HG02943 (cell line): ENCODE results near the gene SATB1.

Experiments used
- ATAC-seq: cut with Tn5 transposase; IDR thresholded peaks from one replicate; pipeline ENCODE4 v1.9.1; 2021; ENCODE audit warnings: mild to moderate bottlenecking, low read depth, moderate library complexity; ENCODE audit not compliant: unreplicated experiment

SATB1 gene

DNA sequence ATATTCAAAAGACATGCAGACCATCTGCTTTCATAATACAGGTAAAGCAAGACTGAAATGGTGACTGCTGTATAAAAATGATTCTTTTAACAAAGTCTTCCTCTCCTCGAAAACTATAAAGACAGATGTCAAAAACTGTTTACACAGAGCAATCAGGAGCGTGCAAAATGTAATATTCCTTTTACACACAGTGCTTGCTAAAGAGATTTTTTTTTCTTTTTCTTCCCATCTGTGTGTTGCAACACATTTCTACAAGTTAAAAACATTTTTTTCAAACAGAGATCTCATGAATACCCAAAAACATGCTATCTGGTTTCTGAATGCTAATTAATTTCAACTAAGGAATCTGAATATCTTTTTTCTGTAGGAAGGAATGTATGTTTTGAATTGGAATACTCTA, 22.1 kb downstream of the SATB1 start:
- no peak for ATAC-seq

DNA sequence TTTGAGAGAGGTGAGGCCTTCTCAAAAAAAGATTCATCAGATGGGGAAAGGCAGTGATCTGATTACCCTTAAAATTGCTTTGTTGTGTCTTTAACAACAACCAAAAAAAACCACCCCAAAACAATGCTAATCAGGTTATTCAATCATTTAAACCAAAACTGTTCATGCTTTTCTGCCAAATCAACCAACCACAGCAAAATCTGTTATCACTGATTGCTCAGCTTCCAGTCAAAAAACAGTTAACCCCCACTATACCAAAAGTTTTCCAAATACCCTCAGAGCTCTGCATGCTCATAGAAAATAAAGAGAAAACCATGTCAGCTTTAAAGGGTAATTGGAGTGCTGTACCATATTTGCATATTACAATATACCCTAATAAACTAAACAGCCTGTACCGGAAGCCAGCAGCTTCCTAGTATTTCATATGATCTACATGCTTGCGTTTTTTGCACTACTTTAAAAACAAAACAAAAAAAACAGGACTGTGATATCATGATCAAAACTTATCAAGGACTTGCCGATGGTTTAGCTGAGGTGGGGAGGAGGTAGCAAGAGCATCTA, 22.8 kb downstream of the SATB1 start:
- no peak for ATAC-seq

DNA sequence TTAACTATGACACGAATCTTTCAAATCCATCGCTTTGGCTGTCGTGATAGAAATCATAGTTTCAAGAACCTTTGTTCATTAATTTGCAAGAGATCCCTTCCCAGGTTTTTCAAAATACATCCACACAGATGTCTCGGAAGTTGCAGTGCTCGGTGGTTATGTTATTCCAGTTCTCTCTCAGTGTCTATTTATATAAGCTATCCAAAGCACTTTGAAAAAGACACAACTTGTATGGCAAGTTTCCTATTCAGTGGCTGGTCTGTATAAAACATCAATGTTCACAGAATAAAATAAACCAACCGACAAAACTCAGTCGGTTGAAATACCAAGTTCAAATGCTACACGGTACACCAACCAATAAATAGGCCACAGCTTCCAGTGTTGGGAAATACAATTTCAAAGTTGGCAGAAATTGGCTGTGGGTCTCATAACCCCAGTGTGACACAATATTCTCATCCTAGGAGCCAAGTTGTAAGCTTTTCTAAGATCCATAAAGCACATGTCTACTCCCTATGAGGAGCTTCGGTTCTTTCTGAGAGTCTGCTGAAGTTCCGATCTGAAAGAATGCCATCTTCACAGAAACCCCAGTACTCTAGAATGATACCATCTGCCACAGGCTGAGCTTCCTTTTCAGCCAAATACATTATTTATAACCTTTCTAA, 23.7 kb downstream of the SATB1 start:
- no peak for ATAC-seq

DNA sequence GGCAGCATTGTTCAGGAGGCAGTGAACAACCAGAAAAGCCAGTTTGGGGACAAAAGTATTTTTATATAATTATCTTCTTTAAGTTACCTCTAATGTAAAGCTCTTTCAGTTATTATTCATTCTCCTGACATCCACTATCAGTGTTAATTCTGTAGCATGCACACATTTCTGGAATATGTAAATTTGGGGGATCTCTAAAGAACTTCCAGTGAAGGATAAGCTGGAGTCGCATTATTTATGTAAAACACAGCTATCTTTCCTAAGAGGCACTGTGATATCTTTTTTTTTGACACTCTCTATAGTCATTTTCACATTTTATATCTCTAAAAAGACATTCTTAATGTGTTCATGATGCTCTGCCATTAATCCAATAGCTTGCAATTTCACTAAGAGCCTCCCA, 26.7 kb downstream of the SATB1 start:
- ATAC-seq, result no peak

DNA sequence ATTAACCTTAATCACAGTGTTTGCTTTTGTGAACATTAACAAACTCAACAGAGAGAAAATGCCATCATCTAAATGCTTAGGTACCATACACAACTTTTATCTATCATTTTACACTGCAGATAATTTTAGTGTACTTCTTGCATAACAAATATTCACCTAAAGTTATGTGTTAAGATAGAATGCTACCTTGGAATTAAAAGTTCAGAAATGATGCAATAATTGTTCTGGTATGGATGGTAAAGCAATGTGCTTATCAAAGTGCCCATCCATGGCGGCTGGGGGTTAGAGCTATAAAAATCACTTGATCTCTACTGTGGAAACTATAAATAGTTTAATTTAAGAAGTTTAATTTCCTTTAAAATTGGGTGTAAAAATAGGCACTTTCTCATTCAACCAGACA, 28.7 kb downstream of the SATB1 start:
- ATAC-seq, result no peak

DNA sequence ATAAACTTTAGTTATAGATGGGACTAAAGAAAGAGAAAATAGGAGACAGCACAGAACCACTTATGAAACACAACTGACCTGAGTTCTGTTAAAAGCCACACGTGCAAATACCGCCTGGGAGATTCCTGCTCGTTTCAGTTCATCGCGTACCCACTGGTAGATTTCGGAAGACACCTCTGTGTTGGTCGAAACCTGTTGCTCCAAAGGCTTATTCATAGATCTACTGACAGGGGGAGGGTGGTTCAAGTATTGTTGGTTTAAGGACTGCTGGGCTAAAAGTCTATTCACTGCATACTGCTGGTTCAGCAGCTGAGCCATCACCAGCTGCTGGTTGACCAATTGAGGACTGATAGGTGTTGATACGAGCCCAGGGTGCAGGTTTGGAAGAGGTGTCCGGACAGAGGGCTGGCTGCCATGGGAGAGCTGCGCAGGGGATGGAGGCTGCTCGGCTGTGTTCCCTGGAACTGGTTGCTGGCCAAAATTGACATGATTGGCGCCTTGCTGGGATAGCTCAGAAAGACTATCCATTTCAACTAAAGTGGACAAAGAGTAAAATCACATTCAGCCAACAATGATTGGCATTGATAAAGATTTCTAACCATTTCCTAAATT, 30.6 kb downstream of the SATB1 start:
- ATAC-seq, result no peak

DNA sequence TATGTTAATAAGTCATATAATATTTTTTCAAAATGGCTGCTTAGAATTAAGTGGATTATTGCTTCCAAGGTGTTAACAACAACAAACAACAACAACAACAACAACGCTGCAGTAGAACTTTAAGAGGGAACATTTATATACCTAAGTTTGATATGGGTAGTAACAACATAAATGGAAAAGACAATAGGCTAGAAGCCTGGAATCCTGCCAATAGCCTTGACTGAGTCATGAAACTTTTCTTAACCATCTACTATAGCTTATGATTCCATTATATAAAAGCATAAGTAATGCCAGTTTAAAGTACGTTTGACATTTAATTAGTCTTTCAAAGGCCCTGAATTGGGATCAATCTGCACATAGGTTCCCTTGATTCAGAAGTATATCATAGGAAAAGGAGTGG, 31.2 kb downstream of the SATB1 start:
- ATAC-seq, result no peak

DNA sequence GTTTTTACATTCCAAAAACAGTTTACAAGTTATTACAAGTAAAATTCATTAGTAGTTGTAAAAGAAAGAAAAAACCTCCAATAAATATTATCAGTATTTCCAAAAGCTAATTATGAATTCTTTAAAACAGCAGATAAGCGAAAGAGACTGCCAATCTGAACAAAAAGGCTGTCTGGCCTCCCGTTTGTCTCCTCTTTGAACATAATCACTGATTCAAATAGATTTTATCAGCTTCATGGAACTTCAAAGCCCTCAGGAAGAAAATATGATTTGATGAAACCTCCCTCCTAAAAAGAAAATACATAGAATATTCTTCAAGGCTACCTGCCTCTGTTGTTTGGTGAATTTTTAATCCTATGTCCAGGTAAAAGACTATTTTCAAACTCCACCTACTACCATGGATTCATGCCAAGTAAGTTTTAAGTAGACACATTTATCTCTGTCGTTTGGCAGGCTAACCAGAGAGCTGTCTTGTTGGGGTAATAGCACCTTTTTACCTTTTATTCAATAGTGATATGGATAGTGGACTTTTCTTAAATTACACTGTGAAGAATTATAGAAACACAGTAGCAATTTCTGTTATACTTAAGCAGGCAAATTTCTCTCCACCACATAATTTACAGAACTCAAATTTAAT, 35.0 kb downstream of the SATB1 start:
- no peak for ATAC-seq

DNA sequence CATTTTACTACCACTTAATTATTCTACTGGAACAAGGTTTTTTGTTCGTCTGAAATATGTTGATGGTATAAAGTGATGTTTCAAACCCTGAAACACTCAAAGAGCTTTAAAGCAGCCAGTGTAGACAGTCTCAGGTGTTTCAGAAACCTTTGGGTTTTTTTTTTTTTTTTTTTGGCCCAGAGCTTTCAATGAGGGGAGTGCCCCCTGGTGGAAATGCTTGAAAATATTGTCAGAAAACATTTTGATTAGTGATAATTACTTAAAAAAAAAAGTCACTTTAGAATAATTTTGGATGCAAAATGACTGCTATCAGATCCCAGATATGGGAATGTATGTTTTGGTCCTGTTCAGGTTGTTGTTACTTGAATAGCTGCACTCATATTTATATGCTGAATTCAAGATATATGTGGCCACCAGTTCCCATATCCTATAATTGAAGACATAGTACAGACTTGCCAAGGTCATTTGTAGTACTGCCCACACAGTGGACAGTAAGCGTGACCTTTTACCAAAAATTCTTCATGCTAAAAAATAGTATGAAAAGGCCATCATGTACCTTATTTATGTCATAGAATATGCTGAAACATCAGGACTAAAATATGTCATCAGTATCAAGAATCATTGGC, 35.9 kb downstream of the SATB1 start:
- no peak for ATAC-seq

DNA sequence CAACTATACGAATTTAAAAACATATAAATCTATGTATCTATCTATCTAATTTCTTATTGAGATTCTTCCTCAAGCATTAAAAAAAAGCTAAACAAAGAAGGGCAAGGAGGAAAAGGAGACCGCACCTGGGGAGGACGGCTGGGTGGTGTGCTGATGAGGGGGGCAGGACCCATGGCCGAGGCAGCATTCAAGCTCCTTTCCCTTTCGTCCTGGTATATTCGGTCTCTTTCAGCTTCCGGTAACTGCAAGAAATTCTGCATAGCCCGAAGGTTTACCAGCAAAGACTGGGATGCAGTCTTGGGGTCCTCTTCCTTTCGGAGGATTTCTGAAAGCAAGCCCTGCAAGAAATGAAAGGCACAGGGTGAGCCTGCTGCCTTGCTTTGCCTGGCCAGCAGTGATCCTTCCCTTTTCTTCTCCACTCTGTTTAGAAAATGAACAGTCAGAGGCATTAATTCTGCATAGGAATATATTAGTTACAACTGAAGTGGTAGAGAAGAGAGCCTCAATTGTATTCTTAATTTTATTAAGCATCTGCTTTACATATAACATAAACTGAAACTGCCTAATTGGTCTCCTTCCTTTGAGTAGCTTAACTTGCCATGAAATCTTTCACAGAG, 38.8 kb downstream of the SATB1 start:
- no peak for ATAC-seq

DNA sequence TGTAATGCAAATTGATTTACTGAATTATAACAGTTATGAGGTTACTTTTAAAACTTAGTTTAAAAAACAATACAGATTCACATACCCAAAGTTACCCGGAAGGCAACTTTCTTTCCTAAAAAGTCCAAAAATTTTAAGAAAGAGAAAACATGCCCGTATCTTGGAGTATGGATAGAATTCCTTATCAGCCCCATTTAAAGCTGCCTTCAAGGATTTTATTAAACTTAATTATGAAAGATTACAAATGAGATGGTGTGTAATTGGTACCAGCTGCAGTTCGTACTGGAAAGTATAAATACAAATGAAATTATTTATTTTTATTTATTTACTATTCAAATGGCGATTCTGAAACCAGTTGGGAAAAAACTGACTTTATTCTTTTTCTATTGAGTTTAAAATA, 39.4 kb downstream of the SATB1 start:
- no peak for ATAC-seq

DNA sequence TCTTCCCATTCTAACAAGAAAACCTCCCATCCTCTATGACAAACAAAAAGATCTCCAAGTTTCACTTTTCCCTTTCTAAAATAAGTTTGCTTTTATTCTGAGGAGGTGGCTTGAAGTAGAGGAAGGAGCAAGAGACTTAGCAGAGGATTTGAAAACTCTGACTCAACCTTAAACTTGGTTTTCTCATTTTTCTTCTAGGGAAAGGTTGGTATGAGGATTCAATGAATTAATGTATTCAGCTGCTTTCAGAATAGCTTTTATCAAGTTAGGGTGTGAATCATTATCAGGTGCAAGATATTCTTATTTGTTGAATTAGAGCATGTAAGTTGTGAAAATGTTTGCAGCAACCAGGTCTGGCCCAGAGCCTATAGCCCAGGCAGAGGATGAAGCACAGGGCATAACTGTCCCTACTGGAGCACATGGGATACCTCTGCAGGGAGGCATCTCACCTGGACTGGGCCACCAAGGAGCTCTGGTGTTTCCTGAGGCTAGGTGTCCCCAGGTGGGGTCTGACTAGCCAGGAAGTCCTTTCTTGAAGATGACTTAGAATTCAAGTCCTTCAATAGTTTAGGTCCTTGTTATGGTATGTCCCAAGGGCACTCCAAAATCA, 42.3 kb downstream of the SATB1 start:
- no peak for ATAC-seq

DNA sequence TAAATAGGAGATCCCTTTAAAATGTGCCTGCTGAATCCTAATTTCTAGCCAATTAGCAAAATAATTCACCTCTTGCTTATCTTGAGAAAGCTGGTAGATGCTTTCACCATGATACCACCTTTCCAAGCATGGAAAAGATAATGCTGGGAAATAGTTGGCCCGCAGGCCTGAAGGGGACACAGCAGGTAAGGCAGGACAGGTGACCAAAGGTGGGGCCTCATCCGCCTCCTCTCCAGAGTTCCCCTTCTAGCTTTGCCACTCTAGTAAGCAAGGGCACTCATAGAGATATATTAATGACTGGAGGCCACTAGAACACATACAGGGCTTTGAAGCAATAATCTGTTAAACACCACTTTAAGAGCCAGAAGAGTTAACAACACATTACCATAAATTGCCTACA, 45.5 kb downstream of the SATB1 start:
- no peak for ATAC-seq

DNA sequence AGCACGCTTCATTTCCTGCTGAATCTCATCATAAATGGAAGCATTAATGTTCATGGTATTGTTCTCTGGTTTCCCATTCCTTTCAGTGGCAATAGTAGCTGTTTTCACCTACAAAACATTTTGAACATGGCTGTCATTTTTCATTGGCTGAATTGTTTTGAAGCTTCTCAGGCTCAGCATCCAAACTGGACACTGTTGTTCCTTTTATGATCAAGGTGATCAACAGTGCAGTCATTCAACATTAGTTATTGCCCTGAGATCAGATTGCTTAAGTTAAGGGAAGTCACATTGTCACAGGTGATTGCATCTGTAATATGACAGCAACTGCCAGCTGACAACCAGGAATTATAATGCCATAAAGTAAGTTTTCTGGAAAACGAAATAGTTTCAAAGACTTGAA, 46.9 kb downstream of the SATB1 start:
- ATAC-seq, result no peak

DNA sequence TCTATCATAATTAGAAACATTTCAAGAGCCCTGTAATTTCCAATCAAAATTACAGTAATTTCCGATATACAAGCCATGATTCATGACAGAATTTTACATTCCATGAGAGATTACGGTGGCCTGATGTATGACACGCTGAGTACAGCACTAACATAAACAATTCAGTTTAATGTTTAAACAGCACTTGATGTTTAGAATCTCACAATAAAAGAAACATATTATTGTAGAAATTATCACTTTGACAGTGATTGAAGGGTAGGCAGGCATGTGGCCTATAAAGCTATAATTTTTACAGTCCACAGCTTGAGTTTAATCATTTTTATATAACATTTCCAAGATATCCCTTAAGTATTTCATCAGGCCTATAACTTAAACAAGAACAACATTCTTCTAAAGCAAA, 48.5 kb downstream of the SATB1 start:
- ATAC-seq, result no peak

DNA sequence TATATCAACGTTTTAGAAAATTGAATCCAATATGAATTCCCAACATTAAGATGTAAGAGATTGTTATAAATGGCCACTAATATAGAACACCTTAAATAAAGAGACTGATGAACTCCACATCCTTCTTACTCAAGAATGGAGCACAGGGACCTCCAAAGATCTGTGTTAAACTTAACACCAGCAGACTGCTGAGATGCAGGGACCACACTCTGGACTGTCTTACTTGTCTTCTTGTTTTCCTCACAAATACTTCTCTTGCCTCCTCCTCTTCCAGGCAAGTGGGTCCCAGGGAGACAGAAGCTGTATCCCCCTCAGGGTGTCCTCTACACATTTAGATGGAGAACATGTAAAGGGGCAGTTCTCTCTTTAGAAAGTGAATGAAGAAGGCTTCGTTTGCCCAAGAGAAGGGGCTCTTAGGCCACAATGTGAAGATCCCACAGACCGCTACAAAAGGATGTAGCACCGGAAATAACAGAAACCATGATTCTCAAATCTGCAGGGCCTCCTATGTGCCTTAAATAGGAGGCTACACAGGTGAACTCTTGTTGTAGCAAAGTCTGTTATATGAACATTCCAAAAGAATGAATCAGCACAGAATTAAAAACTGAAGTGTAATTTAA, 52.2 kb downstream of the SATB1 start:
- no peak for ATAC-seq

DNA sequence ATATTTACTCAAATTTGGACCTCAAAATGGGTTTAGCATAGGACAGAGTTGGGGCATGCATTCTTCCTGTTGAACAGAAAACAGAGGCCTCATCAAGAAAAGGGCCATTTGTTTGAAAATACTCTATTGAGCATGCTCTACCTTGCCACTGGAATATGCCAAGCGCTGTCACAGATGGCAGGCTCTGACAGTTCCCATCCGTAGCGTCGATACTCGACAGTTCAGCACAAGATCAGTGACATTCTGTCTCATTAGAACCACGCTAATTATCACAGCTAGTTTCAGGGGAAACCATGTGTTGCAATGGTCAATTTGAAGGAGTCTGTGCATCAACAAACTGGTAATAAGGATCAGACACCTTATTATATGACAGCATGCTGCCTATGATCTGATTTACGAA, 54.5 kb downstream of the SATB1 start:
- no peak for ATAC-seq

DNA sequence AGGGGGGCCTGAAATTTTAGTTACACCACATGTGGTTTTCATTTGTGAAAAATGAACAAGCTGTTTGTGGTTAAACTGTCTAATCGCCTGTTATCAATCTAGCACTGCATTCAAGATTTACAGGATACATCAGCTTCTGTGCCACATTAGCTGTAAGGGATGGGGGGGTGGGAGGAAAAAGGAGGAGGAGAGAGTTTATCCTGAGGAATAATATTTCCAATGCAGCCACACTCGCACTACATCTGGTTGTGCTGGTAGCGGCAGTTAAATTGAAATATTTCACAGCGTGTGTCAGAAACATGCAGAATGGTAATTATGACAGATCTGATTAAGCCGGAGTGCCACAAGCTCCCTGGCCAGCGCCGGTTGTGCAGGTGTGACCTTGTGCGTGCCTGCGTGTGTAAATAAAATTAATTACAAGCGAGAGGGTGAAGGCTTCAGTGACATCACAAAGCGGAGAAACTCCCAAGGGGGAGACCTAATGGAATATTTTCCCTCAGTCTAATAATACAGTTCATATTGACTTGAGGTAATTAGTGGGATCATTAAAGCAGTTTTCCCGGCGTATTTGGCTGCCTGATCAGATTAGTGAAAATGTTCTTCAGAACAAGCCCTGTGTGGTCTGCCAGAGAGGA, 55.5 kb downstream of the SATB1 start:
- ATAC-seq, result no peak

DNA sequence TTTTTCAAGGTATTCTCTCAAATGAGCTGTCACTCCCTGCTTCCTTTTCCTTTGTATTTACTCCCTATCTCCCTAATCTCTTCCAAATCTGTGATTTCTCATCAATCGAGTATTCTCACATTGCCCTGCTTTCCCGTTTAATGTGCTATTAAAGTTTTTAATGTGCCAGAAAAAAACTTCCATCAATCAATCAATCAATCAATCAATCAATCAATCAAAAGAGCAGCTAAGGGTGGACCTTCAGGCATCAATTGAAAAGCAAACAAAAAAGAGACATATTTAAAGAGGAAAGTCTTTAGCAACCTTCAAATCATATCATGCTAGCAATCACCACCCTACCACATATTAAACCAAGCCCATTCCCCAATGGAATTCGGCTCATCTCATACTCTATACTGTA, 58.9 kb downstream of the SATB1 start:
- ATAC-seq, result no peak

DNA sequence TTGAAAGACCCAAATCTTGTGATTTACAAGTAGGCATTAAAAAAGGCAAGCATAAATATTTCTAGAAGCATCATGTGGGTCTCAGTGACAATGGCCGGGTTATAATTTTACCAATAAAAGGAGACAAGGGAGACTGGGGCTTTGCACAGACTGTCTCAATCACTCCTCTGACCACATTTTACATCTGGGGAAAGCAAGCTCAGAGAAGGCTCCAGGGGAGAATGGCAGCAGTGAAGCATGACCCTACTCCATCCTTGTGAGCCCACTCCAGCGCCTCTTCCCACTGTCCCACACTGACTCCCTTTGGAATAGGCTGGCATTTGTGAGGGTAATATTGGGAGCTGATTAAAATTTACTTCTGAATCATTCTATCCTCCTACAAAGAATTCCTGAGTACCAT, 61.8 kb downstream of the SATB1 start:
- no peak for ATAC-seq
